HG03060 (cell line): ENCODE results near the gene PLAAT1.

Experiments used
- ATAC-seq: cut with Tn5 transposase; IDR thresholded peaks from one replicate; pipeline ENCODE4 v1.9.1; 2021; ENCODE audit warnings: low read depth, moderate number of reproducible peaks; ENCODE audit not compliant: unreplicated experiment

Gene PLAAT1

DNA sequence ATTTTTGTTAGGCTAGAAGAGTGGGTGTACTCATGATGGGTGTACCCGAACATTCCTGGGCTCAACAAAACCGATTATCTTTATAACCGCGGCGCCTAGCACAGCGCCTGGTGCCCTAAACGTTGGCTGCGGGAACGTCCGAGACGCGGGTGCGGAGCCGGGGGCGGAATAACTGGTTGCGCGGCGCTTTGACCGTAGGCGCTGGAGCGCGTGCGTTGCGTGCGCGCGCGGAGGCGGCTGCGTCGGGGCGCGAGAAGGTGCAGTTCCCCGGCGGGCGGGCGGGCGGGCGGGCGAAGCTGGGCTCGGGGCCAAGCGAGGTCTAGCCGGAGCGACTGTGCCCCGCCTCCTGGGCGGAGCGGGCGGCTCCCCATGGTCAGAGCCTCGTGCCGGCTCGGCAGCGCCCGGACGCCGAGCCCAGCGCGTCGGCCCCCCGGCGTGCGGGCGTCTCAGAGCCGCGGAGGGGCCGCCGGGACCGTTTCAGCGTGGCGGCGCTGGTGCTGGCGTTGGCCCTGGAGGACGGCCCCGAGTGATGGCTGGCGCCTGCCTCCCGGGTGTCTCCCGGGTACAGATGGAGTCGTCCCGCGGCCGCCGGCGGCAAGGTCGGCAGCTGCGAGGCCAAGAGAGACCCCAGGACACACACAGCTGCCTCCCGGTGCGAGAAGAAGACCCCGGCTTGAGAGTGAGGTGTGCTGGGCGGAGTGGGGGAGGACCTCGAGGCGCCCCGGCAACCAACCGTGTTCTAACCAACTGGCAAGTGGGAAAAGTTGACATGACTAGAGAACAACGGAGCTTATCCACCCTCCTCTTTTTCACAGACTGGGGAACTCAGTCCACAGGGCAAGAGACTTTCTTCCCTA, at the start of gene PLAAT1:
TSS of gene PLAAT1 (plus strand) at position 373 of the 857 bp plus-strand sequence. CDS start 14,429 bp downstream, outside the sequence.
- ATAC-seq: no peak

DNA sequence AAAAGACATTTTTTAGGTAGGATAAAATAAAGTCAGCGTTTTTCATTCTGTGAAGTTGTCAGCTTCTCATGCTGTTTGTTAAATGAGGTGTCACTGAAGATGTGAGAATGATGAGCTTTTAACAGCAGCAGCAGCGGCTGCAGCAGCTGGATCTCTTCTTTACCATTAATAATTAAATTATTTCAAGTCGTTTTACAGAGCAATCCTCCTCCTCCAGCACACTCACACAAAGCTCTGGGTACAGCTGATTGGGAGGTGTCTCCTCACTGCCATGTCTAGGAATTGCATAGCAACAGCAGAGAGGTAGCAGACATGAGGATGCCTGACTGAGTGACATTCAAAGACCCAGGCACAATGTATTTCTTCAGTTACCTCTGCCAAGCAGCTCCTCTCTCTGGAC, 46.7 kb upstream of the PLAAT1 start:
- no peak for ATAC-seq

DNA sequence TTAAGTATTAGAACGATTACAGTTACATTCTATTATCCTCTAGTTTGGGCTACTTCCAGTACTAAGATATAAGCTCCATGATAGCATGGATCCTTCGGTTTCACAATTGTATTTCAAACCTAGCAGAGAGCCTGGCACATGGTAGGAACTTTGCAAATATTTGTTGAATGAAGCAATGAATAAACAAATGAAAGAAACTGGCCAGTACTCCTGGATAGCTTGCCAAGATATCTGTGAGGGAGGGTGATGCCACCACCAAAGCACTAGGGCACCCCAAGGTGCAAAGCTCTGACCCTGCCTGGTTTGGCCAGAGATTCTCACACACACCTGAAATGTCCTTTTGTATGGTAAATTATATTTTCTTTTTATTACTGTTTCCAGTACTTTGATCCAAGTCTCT, 44.3 kb upstream of the PLAAT1 start:
- no peak for ATAC-seq

GRCh38 chr3:193207290-193208273, 33.4 kb upstream of the PLAAT1 start:
- ATAC-seq: no peak

DNA sequence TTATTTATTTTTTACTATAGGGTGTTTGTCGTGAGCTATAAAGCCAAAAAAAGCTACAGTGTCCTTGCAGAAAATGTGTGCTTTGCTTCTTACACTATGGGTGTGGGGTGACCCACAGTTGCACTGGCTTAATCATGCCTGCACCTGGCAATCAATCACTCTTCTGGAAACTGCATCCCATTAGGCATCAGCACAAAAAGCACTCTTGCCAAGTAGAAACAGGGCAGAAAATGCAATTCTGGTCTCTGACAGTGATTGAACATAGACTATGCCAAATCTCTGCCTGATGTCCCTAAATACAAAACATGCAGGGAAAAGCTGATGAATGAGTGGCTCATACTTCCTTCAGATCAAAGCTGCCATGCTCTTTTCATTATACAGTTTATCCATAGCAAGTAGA, 30.4 kb upstream of the PLAAT1 start:
- no peak for ATAC-seq

DNA sequence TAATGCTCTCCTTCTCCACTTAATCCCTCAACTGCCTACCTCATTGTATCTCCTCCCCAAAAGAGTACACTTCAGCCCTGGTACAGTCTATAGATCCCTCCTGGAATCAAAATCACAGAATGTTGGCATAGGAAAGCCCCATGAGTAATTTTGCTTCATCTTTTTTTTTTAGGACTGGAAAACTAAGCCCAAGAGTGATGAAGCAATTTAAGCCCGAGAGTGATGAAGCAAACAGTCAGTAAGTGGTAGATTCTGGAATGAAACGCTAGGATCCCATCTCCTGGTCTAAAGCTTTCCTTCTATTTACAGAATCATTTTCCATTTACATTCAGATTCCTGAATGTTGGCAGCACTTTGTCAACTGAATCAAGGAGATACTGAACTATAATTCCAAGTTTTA, 29.8 kb upstream of the PLAAT1 start:
- no peak for ATAC-seq

DNA sequence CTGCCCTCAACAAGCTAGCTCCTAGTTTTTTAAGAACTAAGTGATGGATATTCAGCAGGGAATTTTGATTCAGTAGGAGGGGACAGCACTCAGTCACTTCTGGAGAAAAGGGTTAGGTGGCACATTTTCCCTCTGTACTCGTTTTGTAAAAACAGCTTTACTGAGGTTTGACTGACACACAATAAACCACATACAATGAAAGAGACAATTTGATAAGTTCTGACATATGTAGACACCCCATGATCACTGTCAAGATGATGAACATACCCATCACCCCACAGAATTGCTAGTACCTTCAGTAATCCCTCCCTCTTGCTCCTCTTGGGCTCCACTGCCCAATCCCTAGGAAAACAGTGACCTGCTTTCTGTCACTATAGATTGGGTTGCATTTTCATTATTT, 29.0 kb upstream of the PLAAT1 start:
- ATAC-seq: no peak

DNA sequence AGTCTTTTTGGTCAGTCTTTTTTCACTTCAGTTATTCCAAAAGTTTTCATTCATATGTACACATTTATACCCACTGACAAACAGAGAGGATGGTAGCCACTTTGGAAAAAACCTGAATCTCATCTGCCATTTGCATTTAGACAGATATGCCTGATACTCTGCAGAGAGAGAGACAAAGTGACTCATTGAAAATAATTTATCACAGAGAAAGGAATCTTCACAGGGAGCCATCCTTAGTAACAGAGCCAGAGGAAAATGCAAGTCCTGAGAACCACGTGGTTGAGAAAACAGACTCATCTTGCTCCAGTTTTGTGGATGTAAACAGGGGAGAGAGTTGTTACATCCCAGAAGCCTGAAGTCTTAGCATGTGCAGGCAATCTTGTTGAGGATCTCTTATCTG, 28.2 kb upstream of the PLAAT1 start:
- ATAC-seq: no peak

GRCh38 chr3:193214445-193214844, 26.6 kb upstream of the PLAAT1 start:
- ATAC-seq: no peak

- no peak for ATAC-seq
These were observed 15.5 kb upstream of the PLAAT1 start for GRCh38 chr3:193225302-193226125.

- ATAC-seq: no peak
These were observed 12.8 kb upstream of the PLAAT1 start for GRCh38 chr3:193228206-193228605.

- no peak for ATAC-seq
These were observed 11.1 kb upstream of the PLAAT1 start for GRCh38 chr3:193229851-193230420.

DNA sequence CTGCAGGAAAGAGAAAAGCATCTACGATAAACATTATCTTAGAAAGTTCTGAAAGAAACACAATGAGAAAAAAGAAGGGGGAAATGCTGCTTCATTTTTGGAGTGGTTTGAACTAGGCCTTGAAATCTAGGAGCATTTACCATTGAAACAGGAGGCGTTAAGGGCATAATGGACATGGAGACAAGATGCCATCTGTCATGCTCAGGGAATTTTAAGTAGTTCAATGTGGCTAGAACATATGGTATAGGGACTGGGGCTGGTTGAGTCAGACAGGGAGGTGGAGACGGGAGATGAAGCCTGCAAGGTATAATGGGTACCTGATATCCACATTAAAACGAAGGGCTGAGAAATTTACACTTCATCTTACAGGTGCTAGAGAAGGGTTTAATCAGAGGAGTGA, 10.4 kb upstream of the PLAAT1 start:
- no peak for ATAC-seq

DNA sequence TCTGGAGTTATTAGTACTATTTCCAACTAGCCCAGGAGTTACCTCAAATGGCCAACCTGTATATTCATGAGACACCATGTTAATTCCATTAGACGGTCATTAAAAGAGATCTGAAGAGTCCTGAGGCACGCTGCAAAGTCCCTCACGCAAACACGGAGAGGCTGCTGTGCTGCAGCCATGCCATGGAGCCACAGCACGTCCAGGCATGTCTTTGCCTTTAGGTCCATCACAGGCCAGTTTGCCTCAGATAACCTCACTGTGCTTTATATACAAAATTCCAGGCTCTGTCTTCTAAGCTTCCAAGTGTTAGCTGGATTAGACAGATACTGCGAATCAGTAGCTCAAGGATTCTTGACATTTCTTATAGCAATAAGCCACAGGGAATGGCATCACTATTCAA, 9.8 kb upstream of the PLAAT1 start:
- ATAC-seq: no peak

DNA sequence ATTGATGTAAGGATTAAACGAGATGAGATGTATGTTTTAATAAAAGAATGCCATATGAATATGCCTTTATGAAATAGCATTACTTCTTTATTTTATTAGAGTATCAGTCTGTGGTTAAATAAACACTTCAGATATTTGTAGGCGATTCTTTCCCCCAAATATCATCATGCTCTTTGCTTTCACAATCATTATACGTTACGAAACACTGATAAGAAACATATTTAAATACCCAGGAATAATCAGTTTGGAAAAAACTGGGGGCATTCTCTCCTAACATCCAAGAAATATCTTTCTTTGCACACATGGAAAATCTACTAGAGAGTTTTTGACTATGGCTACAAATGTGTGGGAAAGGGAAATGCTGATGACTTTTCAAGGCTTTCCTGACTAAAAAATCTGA, 4.4 kb upstream of the PLAAT1 start:
- no peak for ATAC-seq

GRCh38 chr3:193237030-193237429, 4.0 kb upstream of the PLAAT1 start:
- no peak for ATAC-seq

DNA sequence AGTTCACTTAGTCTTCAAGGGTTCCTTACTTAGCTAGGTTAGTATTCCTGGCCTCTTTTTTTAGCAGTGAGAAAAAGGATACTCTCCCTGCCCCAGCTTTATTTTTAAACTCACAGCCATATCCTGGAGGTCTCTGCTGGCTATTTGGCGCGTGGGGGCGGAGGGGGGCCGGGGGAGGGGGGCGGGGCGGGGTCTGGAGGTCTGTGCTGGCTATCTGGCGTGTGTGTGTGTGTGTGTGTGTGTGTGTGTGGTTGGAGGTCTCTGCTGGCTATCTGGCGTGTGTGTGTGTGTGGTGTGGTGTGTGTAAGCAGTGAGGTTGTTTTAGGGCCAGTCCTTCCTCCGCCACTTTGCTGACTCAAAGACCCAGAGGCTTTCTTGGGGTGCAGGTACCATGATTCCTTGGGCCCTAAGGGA, 579 bp upstream of the PLAAT1 start:
- no peak for ATAC-seq

GRCh38 chr3:193241716-193242115, 694 bp downstream of the PLAAT1 start:
- ATAC-seq: no peak

DNA sequence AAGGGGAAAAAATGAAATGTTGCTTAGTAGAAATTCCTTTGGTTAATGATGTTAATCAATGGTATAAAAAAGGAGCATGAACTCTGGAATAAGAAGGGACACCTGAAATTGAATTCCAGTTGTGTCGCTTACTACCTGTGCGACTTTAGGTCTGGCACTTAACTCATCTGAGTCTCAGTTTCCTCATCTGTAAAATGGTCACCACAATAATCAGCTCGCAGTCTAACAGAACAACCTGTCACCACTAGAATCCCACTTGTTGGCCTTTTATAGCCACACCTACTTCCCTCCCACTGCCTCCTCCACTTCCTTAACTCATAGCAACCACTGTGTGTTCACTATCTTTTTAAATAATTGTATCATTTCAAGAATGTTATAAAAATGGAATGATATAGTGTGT, 2.5 kb downstream of the PLAAT1 start:
- ATAC-seq: no peak

DNA sequence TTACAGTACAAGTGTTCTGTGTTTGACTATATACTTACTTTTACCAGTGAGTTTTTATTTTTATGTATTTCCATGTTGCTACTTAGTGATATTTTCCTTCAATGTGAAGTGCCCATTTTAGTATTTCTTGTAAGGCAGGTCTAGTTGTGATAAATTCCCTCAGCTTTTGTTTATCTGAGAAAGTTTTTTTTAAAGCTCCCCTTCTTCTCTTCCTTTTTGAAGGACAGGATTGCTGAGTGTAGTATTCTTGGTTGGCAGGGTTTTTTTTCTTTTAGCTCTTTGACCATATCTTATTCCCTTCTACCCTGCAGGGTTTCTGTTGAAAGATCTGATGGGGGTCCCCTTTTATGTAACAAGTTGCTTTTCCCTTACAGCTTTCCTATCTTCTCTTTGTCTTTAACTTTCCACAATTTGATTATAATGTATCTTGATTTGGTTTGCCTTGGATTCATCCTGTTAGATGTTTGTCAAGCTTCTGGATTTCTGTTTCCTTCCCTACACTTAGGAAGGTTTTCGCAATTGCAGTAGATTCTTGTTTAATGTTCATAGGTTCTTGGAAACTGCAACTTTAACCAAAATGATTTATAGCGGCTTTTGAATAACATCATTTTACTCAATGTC, 7.9 kb downstream of the PLAAT1 start:
- ATAC-seq: no peak
